Ishikawa (cell line): Measurements from ENCODE around the gene APOB.

ENCODE experiments used
- CEBPB ChIP-seq: IDR thresholded peaks from 2 replicates; pipeline ENCODE4 v1.6.1; 2012
- CREB1 ChIP-seq: IDR thresholded peaks from 2 replicates; pipeline ENCODE4 v1.6.1; 2012; ENCODE audit warnings: low read depth
- EGR1 ChIP-seq: IDR thresholded peaks from 2 replicates; pipeline ENCODE4 v1.6.1; 2012
- EP300 ChIP-seq: IDR thresholded peaks from 2 replicates; pipeline ENCODE4 v1.6.1; 2012; ENCODE audit warnings: borderline replicate concordance
- MAX ChIP-seq: IDR thresholded peaks from 2 replicates; pipeline ENCODE4 v1.6.1; 2012
- NFIC ChIP-seq: IDR thresholded peaks from 2 replicates; pipeline ENCODE4 v1.6.1; 2012
- RAD21 ChIP-seq: IDR thresholded peaks from 2 replicates; pipeline ENCODE4 v1.6.1; 2012; ENCODE audit warnings: low read depth
- TAF1 ChIP-seq: IDR thresholded peaks from 2 replicates; pipeline ENCODE4 v1.6.1; 2012; ENCODE audit warnings: low read depth, mild to moderate bottlenecking
- TEAD4 ChIP-seq: IDR thresholded peaks from 2 replicates; pipeline ENCODE4 v1.6.1; 2012
- YY1 ChIP-seq: IDR thresholded peaks from 2 replicates; pipeline ENCODE4 v1.6.1; 2012; ENCODE audit warnings: low read depth
- ZBTB7A ChIP-seq: IDR thresholded peaks from 2 replicates; pipeline ENCODE4 v1.6.1; 2012; ENCODE audit warnings: low read depth

- TF ChIP-seq RAD21 (no peak), ZBTB7A (no peak), EGR1 (no peak), NFIC (no peak), TAF1 (no peak), CREB1 (no peak), MAX (no peak), YY1 (no peak), TEAD4 (no peak), CEBPB (no peak), EP300 (no peak)
Observed at GRCh38 chr2:21020668-21021288, 23.1 kb downstream of the APOB start.
